Glutamatergic neuron (in vitro differentiated cells): ENCODE results near the gene CFAP206. TPM values are rescaled to one million over a fixed set of nuclear protein-coding genes. Genes with fewer than 3 reads are reported as not detected.

ENCODE experiments used
- DNase-seq: peaks from one replicate; pipeline ENCODE4 v3.0.0; 2022
- H3K27ac Mint-ChIP-seq: one replicate; pipeline ENCODE4 v1.8.0; 2020; ENCODE audit warnings: mild to moderate bottlenecking, mixed read lengths, inconsistent platforms; ENCODE audit not compliant: unreplicated experiment
- H3K27me3 Mint-ChIP-seq: one replicate; pipeline ENCODE4 v1.8.0; 2020; ENCODE audit warnings: mild to moderate bottlenecking, moderate library complexity, mixed read lengths, inconsistent platforms; ENCODE audit not compliant: unreplicated experiment
- H3K36me3 Mint-ChIP-seq: one replicate; pipeline ENCODE4 v1.8.0; 2020; ENCODE audit warnings: mild to moderate bottlenecking, mixed read lengths, inconsistent platforms; ENCODE audit not compliant: unreplicated experiment
- H3K4me1 Mint-ChIP-seq: one replicate; pipeline ENCODE4 v1.8.0; 2020; ENCODE audit warnings: mild to moderate bottlenecking, low read depth, mixed read lengths, inconsistent platforms; ENCODE audit not compliant: unreplicated experiment
- H3K4me3 Mint-ChIP-seq: one replicate; pipeline ENCODE4 v1.8.0; 2020; ENCODE audit warnings: mild to moderate bottlenecking, mixed read lengths, inconsistent platforms; ENCODE audit not compliant: unreplicated experiment
- H3K9me3 Mint-ChIP-seq: one replicate; pipeline ENCODE4 v1.8.0; 2020; ENCODE audit warnings: mild to moderate bottlenecking, moderate library complexity, mixed read lengths, inconsistent platforms; ENCODE audit not compliant: unreplicated experiment
- CTCF ChIP-seq: fragments of 200-600 bp; sonication (generic); IDR thresholded peaks from one replicate; pipeline ENCODE4 v1.5.0; 2021; ENCODE audit not compliant: partially characterized antibody, unreplicated experiment
- total RNA-seq: library from RNA; stranded (reverse); fragmentation: NEBNext Ultra II Directional; extraction: Animal tissue kit (Norgen Biotek cat#: 25700); gene quantifications from one replicate; pipeline ENCODE4 v1.2.1, GENCODE V29; 2021; ENCODE audit not compliant: unreplicated experiment

The CFAP206 gene
- total RNA-seq, 1 donor from 2014 or later = 1.9 TPM

- H3K27ac Mint-ChIP-seq = no peak overlapping the region
- no peaks in the 10 kb centered on the region for H3K4me1 Mint-ChIP-seq
- TF ChIP-seq CTCF = no peak
- no peak overlapping the region for H3K4me3 Mint-ChIP-seq
- DNase-seq = no peak
- peaks cover 7% of the 10 kb centered on the region for H3K36me3 Mint-ChIP-seq
- no peaks in the 10 kb centered on the region for H3K9me3 Mint-ChIP-seq
- no peaks in the 10 kb centered on the region for H3K27me3 Mint-ChIP-seq
Observed at GRCh38 chr6:87373377-87373776, 34.4 kb upstream of the CFAP206 start.

GRCh38 chr6:87375315-87375714 lies 32.5 kb upstream of the CFAP206 start:
- no peak for DNase-seq
- no peak for TF ChIP-seq CTCF
- no peak overlapping the region for H3K27ac Mint-ChIP-seq
- no peak overlapping the region for H3K4me3 Mint-ChIP-seq
- H3K4me1 Mint-ChIP-seq = peaks cover 6% of the 10 kb centered on the region
- no peaks in the 10 kb centered on the region for H3K36me3 Mint-ChIP-seq
- no peaks in the 10 kb centered on the region for H3K27me3 Mint-ChIP-seq
- no peaks in the 10 kb centered on the region for H3K9me3 Mint-ChIP-seq

- no peak for DNase-seq
- no peak for TF ChIP-seq CTCF
- Mint-ChIP-seq H3K4me1 (peaks cover 6% of the 10 kb centered on the region), H3K27ac (no peak overlapping the region), H3K36me3 (no peaks in the 10 kb centered on the region), H3K27me3 (no peaks in the 10 kb centered on the region), H3K4me3 (no peak overlapping the region), H3K9me3 (no peaks in the 10 kb centered on the region)
Observed at GRCh38 chr6:87376643-87377042, 31.1 kb upstream of the CFAP206 start.

GRCh38 chr6:87378947-87379346 lies 28.8 kb upstream of the CFAP206 start:
- H3K4me1 Mint-ChIP-seq = peaks cover 6% of the 10 kb centered on the region
- H3K27me3 Mint-ChIP-seq = no peaks in the 10 kb centered on the region
- no peaks in the 10 kb centered on the region for H3K9me3 Mint-ChIP-seq
- no peaks in the 10 kb centered on the region for H3K36me3 Mint-ChIP-seq
- DNase-seq = no peak
- H3K27ac Mint-ChIP-seq = no peak overlapping the region
- no peak for TF ChIP-seq CTCF
- no peak overlapping the region for H3K4me3 Mint-ChIP-seq

- no peaks in the 10 kb centered on the region for H3K36me3 Mint-ChIP-seq
- peaks cover 6% of the 10 kb centered on the region for H3K4me1 Mint-ChIP-seq
- H3K27me3 Mint-ChIP-seq = no peaks in the 10 kb centered on the region
- no peak overlapping the region for H3K4me3 Mint-ChIP-seq
- no peak overlapping the region for H3K27ac Mint-ChIP-seq
- TF ChIP-seq CTCF = no peak
- H3K9me3 Mint-ChIP-seq = no peaks in the 10 kb centered on the region
- no peak for DNase-seq
Observed at GRCh38 chr6:87382861-87383260, 24.9 kb upstream of the CFAP206 start.
